Neural progenitor cell (in vitro differentiated cells): ENCODE results near the gene FARS2. TPM values are rescaled to one million over a fixed set of nuclear protein-coding genes. Genes with fewer than 3 reads are reported as not detected.

ENCODE experiments used
- DNase-seq: peaks from one replicate; pipeline ENCODE4 v3.0.0-alpha.2; 2016; ENCODE audit warnings: low spot score
- H2AFZ ChIP-seq: fragments of 200-600 bp; sonication (generic); replicated peaks from 2 replicates; pipeline ENCODE4 v1.6.1; 2016; ENCODE audit warnings: antibody characterized with exemption
- H3F3A ChIP-seq: fragments of 200-600 bp; sonication (generic); 2 replicates; pipeline ENCODE4 v1.6.1; 2016; ENCODE audit warnings: antibody characterized with exemption, low read depth
- H3K27ac ChIP-seq: fragments of 200-600 bp; sonication (generic); 2 replicates; pipeline ENCODE4 v1.5.1; 2016; ENCODE audit warnings: mild to moderate bottlenecking
- H3K27me3 ChIP-seq: fragments of 200-600 bp; sonication (generic); 2 replicates; pipeline ENCODE4 v1.6.1; 2016; ENCODE audit warnings: mild to moderate bottlenecking, moderate library complexity
- H3K36me3 ChIP-seq: fragments of 200-600 bp; sonication (generic); 2 replicates; pipeline ENCODE4 v1.5.1; 2016
- H3K4me1 ChIP-seq: fragments of 200-600 bp; sonication (generic); 2 replicates; pipeline ENCODE4 v1.6.1; 2016; ENCODE audit warnings: mixed run types
- H3K4me2 ChIP-seq: fragments of 200-600 bp; sonication (generic); 2 replicates; pipeline ENCODE4 v1.6.1; 2016
- H3K4me3 ChIP-seq: fragments of 200-600 bp; sonication (generic); 2 replicates; pipeline ENCODE4 v1.5.1; 2016
- H3K79me2 ChIP-seq: fragments of 200-600 bp; sonication (generic); 2 replicates; pipeline ENCODE4 v1.6.1; 2016; ENCODE audit warnings: low read depth
- H3K9ac ChIP-seq: fragments of 200-600 bp; sonication (generic); 2 replicates; pipeline ENCODE4 v1.6.1; 2016
- H3K9me3 ChIP-seq: fragments of 200-600 bp; sonication (generic); 2 replicates; pipeline ENCODE4 v1.5.1; 2016; ENCODE audit warnings: low read depth
- H4K20me1 ChIP-seq: fragments of 200-600 bp; sonication (generic); 2 replicates; pipeline ENCODE4 v1.6.1; 2016; ENCODE audit warnings: low read depth
- H3K27ac Mint-ChIP-seq: 3 replicates; pipeline ENCODE4 v1.8.0; 2021; ENCODE audit warnings: mixed read lengths
- H3K27me3 Mint-ChIP-seq: 2 replicates; pipeline ENCODE4 v1.8.0; 2022; ENCODE audit warnings: low read depth, mild to moderate bottlenecking, inconsistent platforms, moderate library complexity, mixed read lengths; ENCODE audit not compliant: insufficient read depth
- H3K36me3 Mint-ChIP-seq: 3 replicates; pipeline ENCODE4 v1.8.0; 2021; ENCODE audit warnings: mixed read lengths
- H3K4me1 Mint-ChIP-seq: 3 replicates; pipeline ENCODE4 v1.8.0; 2021; ENCODE audit warnings: mixed read lengths
- H3K4me3 Mint-ChIP-seq: 3 replicates; pipeline ENCODE4 v1.8.0; 2021; ENCODE audit warnings: mild to moderate bottlenecking, moderate library complexity, mixed read lengths
- H3K9me3 Mint-ChIP-seq: 3 replicates; pipeline ENCODE4 v1.8.0; 2020; ENCODE audit warnings: mixed read lengths
- EZH2 ChIP-seq: fragments of 200-600 bp; sonication (generic); IDR thresholded peaks from 2 replicates; pipeline ENCODE4 v1.6.1; 2017; ENCODE audit warnings: antibody characterized with exemption, mild to moderate bottlenecking, moderate library complexity
- EZH2phosphoT487 ChIP-seq: fragments of 200-600 bp; sonication (generic); IDR thresholded peaks from 2 replicates; pipeline ENCODE4 v1.6.1; 2017; ENCODE audit warnings: antibody characterized with exemption
- total RNA-seq: library from RNA; depleted of rRNA; stranded (reverse); fragments of >200 nt; gene quantifications from 2 replicates; pipeline ENCODE4 v1.2.3, GENCODE V29; 2015; ENCODE audit warnings: low replicate concordance
- TF ChIP-seq, protein P1 (sequence below): fragments of 200-600 bp; sonication (generic); IDR thresholded peaks from 2 replicates; pipeline ENCODE4 v1.5.1; 2017; ENCODE audit warnings: antibody characterized with exemption, mild to moderate bottlenecking

Gene FARS2
- total RNA-seq, 1 donor from 2014 or later = 10.8 TPM

DNA sequence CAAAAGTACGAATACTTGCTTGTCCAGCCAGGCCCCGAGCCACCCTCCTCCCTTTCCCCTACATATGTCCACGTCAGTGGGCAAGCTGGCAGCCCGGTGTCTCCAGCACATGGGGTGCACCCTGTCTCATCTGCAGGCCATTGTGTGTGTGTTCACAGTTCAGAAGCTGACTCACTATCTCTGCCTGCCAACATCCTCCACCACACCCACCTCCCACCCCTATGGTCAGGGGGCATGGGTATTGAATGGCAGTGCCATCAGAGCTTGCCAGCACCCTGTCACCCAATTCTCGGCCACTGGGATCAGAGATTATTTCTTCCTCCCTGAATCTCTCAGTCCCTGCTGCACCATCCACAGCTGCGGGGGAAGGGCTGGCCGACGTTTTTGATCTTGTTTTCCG lies 195.7 kb downstream of the FARS2 start:
- peaks cover 10% of the 10 kb centered on the region for H3K4me1 ChIP-seq
- Mint-ChIP-seq H3K4me3 (no peak overlapping the region), H3K27me3 (peaks cover 2% of the 10 kb centered on the region), H3K4me1 (peaks cover 28% of the 10 kb centered on the region), H3K27ac (no peak overlapping the region), H3K9me3 (peaks cover 8% of the 10 kb centered on the region), H3K36me3 (peaks cover 8% of the 10 kb centered on the region)
- H3K36me3 ChIP-seq = no peaks in the 10 kb centered on the region
- H4K20me1 ChIP-seq = no peaks in the 10 kb centered on the region
- no peak overlapping the region for H3K9ac ChIP-seq
- DNase-seq = no peak
- no peak overlapping the region for H3K4me2 ChIP-seq
- no peaks in the 10 kb centered on the region for H3K79me2 ChIP-seq
- H3K4me3 ChIP-seq = no peak overlapping the region
- H3K27ac ChIP-seq = no peak overlapping the region
- no peak overlapping the region for H2AFZ ChIP-seq
- no peak for TF ChIP-seq EZH2
- no peaks in the 10 kb centered on the region for H3F3A ChIP-seq
- H3K27me3 ChIP-seq = no peaks in the 10 kb centered on the region
- H3K9me3 ChIP-seq = no peaks in the 10 kb centered on the region

GRCh38 chr6:5457983-5458683 lies 196.8 kb downstream of the FARS2 start:
- H3K27me3 Mint-ChIP-seq = peaks cover 2% of the 10 kb centered on the region
- H3K36me3 Mint-ChIP-seq = peaks cover 8% of the 10 kb centered on the region
- H3K4me3 Mint-ChIP-seq = no peak overlapping the region
- Histone ChIP-seq H3K4me3 (no peak overlapping the region), H3F3A (no peaks in the 10 kb centered on the region), H3K27me3 (no peaks in the 10 kb centered on the region), H2AFZ (no peak overlapping the region), H3K36me3 (no peaks in the 10 kb centered on the region), H3K4me2 (no peak overlapping the region), H3K27ac (no peak overlapping the region), H3K4me1 (peaks cover 21% of the 10 kb centered on the region), H3K9ac (no peak overlapping the region), H4K20me1 (no peaks in the 10 kb centered on the region), H3K79me2 (no peaks in the 10 kb centered on the region), H3K9me3 (no peaks in the 10 kb centered on the region)
- no peak for TF ChIP-seq EZH2phosphoT487
- TF ChIP-seq, protein P1, sequence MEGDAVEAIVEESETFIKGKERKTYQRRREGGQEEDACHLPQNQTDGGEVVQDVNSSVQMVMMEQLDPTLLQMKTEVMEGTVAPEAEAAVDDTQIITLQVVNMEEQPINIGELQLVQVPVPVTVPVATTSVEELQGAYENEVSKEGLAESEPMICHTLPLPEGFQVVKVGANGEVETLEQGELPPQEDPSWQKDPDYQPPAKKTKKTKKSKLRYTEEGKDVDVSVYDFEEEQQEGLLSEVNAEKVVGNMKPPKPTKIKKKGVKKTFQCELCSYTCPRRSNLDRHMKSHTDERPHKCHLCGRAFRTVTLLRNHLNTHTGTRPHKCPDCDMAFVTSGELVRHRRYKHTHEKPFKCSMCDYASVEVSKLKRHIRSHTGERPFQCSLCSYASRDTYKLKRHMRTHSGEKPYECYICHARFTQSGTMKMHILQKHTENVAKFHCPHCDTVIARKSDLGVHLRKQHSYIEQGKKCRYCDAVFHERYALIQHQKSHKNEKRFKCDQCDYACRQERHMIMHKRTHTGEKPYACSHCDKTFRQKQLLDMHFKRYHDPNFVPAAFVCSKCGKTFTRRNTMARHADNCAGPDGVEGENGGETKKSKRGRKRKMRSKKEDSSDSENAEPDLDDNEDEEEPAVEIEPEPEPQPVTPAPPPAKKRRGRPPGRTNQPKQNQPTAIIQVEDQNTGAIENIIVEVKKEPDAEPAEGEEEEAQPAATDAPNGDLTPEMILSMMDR = no peak
- TF ChIP-seq EZH2 = no peak
- no peak for DNase-seq
- H3K27ac Mint-ChIP-seq = peak overlapping the region; percentile 40
- peaks cover 26% of the 10 kb centered on the region for H3K4me1 Mint-ChIP-seq
- H3K9me3 Mint-ChIP-seq = peaks cover 8% of the 10 kb centered on the region

DNA sequence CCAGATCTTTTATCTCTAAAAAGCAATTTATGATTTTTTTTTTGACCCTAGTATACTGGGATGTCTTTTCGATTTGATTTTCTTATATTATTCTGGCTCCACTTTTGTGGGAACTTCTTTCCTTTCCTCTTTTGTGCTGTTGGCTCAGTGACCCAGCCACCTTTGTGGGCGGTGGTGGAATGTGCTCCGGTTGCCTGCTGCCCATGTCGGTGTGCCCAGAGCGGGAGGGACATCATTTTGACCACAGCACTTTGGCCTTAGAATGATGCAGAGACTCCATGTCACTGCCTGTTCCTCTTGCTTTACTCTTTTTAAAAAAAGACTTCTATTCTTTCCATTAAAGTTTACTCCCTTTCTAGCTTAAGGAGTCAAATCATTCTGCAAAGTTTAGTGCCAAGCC lies 198.0 kb downstream of the FARS2 start:
- Histone ChIP-seq H3K9ac (no peak overlapping the region), H2AFZ (no peak overlapping the region), H3F3A (no peaks in the 10 kb centered on the region), H3K27ac (no peak overlapping the region), H4K20me1 (no peaks in the 10 kb centered on the region), H3K4me3 (no peak overlapping the region), H3K36me3 (no peaks in the 10 kb centered on the region), H3K4me2 (no peak overlapping the region), H3K27me3 (no peaks in the 10 kb centered on the region), H3K9me3 (no peaks in the 10 kb centered on the region), H3K4me1 (peaks cover 33% of the 10 kb centered on the region), H3K79me2 (no peaks in the 10 kb centered on the region)
- peaks cover 8% of the 10 kb centered on the region for H3K36me3 Mint-ChIP-seq
- peaks cover 2% of the 10 kb centered on the region for H3K27me3 Mint-ChIP-seq
- peaks cover 27% of the 10 kb centered on the region for H3K4me1 Mint-ChIP-seq
- no peak overlapping the region for H3K4me3 Mint-ChIP-seq
- H3K9me3 Mint-ChIP-seq = peaks cover 8% of the 10 kb centered on the region
- H3K27ac Mint-ChIP-seq = no peak overlapping the region
- no peak for TF ChIP-seq EZH2
- TF ChIP-seq, protein P1 = no peak
- TF ChIP-seq EZH2phosphoT487 = no peak
- no peak for DNase-seq

DNA sequence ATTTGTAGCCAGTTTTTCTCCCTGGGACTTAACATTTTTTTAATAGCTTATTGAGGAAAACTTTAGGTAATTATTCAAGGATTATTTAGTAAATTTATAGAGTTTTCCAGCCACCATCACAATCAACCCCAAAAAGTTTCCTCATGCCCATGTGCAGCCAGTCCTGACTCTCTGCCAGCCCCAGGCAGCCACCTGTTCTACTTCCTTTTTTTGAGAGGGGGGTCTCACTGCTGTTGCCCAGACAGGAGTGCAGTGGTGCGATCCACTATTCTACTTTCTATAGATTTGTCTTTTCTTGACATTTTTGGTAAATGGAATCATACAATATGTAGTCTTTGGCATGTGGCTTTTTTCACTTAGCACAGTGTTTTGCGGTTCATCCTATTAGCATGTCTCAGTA lies 200.1 kb downstream of the FARS2 start:
- peaks cover 26% of the 10 kb centered on the region for H3K4me1 Mint-ChIP-seq
- Histone ChIP-seq H3K4me3 (no peak overlapping the region), H3K27me3 (no peaks in the 10 kb centered on the region), H3K4me2 (no peak overlapping the region), H3F3A (no peaks in the 10 kb centered on the region), H3K9me3 (no peaks in the 10 kb centered on the region), H2AFZ (no peak overlapping the region), H3K9ac (no peak overlapping the region), H4K20me1 (no peaks in the 10 kb centered on the region), H3K36me3 (no peaks in the 10 kb centered on the region), H3K27ac (no peak overlapping the region), H3K79me2 (no peaks in the 10 kb centered on the region), H3K4me1 (peaks cover 42% of the 10 kb centered on the region)
- peaks cover 4% of the 10 kb centered on the region for H3K27me3 Mint-ChIP-seq
- peaks cover 8% of the 10 kb centered on the region for H3K9me3 Mint-ChIP-seq
- H3K36me3 Mint-ChIP-seq = peaks cover 10% of the 10 kb centered on the region
- no peak overlapping the region for H3K4me3 Mint-ChIP-seq
- no peak for TF ChIP-seq EZH2phosphoT487
- H3K27ac Mint-ChIP-seq = no peak overlapping the region
- DNase-seq = no peak
